Measurements from ENCODE around the gene MCEMP1.

The MCEMP1 gene

GRCh38 chr19:7632340-7633203 is 44.3 kb upstream of the MCEMP1 start:
- no peak overlapping the region for H3K4me3 ChIP-seq (ENCODE audit: low read depth, low read length)
- H3K36me3 ChIP-seq = peaks cover 16% of the 10 kb centered on the region
- no peaks in the 10 kb centered on the region for H3K27me3 ChIP-seq (ENCODE audit: insufficient read depth, low read depth, severe bottlenecking)
- no peak for DNase-seq
- no peak for TF ChIP-seq CTCF (IDR thresholded peaks at IDR 0.05; ENCODE audit: low read depth, low read length)
- H3K27ac ChIP-seq = no peak overlapping the region
- no peaks in the 10 kb centered on the region for H3K9me3 ChIP-seq (ENCODE audit: severe bottlenecking)

- H3K36me3 ChIP-seq = peaks cover 16% of the 10 kb centered on the region
Observed at GRCh38 chr19:7633698-7634097, 43.2 kb upstream of the MCEMP1 start, which contains the start of gene PCP2. PCP2 (minus strand) TSS chr19:7633719; CDS start chr19:7633457, 262 bp downstream.

GRCh38 chr19:7635670-7636069 is 41.2 kb upstream of the MCEMP1 start:
- H3K36me3 ChIP-seq = peaks cover 12% of the 10 kb centered on the region
- no peak for TF ChIP-seq CTCF (IDR thresholded peaks at IDR 0.05; ENCODE audit: low read depth, low read length)
- no peak overlapping the region for H3K4me3 ChIP-seq (ENCODE audit: low read depth, low read length)
- H3K27ac ChIP-seq = no peak overlapping the region
- no peaks in the 10 kb centered on the region for H3K9me3 ChIP-seq (ENCODE audit: severe bottlenecking)
- DNase-seq = no peak
- H3K27me3 ChIP-seq (ENCODE audit: insufficient read depth, low read depth, severe bottlenecking) = no peaks in the 10 kb centered on the region

More at GRCh38 chr19:7633698-7634097, 43.2 kb upstream of the MCEMP1 start, which contains the start of gene PCP2:
- Histone ChIP-seq H3K27ac (no peak within 1 kb of the TSS; the same call in 1 of the 2 replicates), H3K4me3 (ENCODE audit: low read depth, low read length) (no peak within 1 kb of the TSS), H3K27me3 (ENCODE audit: insufficient read depth, low read depth, severe bottlenecking) (no peaks in the 10 kb centered on the region), H3K9me3 (ENCODE audit: severe bottlenecking) (no peaks in the 10 kb centered on the region)
- DNase-seq = no peak
- TF ChIP-seq CTCF (IDR thresholded peaks at IDR 0.05; ENCODE audit: low read depth, low read length) = no peak

- no peak for DNase-seq
- H3K36me3 ChIP-seq = peaks cover 12% of the 10 kb centered on the region
- no peaks in the 10 kb centered on the region for H3K9me3 ChIP-seq (ENCODE audit: severe bottlenecking)
- H3K4me3 ChIP-seq (ENCODE audit: low read depth, low read length) = no peak overlapping the region
- no peak for TF ChIP-seq CTCF (IDR thresholded peaks at IDR 0.05; ENCODE audit: low read depth, low read length)
- no peak overlapping the region for H3K27ac ChIP-seq
- no peaks in the 10 kb centered on the region for H3K27me3 ChIP-seq (ENCODE audit: insufficient read depth, low read depth, severe bottlenecking)
Observed at GRCh38 chr19:7636317-7636690, 40.6 kb upstream of the MCEMP1 start.

GRCh38 chr19:7636691-7637373 is 40.1 kb upstream of the MCEMP1 start, which contains the start of gene STXBP2:
STXBP2 (plus strand) TSS chr19:7637110; CDS start chr19:7637150, 40 bp downstream.
- Histone ChIP-seq H3K9me3 (ENCODE audit: severe bottlenecking) (no peaks in the 10 kb centered on the region), H3K36me3 (peaks cover 7% of the 10 kb centered on the region), H3K27me3 (ENCODE audit: insufficient read depth, low read depth, severe bottlenecking) (no peaks in the 10 kb centered on the region), H3K4me3 (ENCODE audit: low read depth, low read length) (no peak within 1 kb of the TSS), H3K27ac (peak within 1 kb of the TSS; percentile 42)
- TF ChIP-seq CTCF (IDR thresholded peaks at IDR 0.05; ENCODE audit: low read depth, low read length) = no peak
- no peak for DNase-seq

Data from WERI-Rb-1 (cell line).